GM13976 (cell line): ENCODE results near the gene BLOC1S3.
A peak's percentile ranks its signal among the peaks of the same experiment; 100 is the strongest.

Source experiments
- DNase-seq: peaks from one replicate; pipeline ENCODE4 v3.0.0; 2012; ENCODE audit warnings: low spot score
- in situ Hi-C: fragments of 300-500 bp; cut with MboI; formaldehyde crosslinking; loops from one replicate; pipeline ENCODE4 v1.12.0; 2022; ENCODE audit warnings: low sequenced_read_pairs, mixed read lengths, inconsistent platforms; ENCODE audit not compliant: unreplicated experiment
- TF ChIP-seq, protein P1 (sequence below): IDR thresholded peaks from 2 replicates; pipeline ENCODE4 v1.5.1; 2012; ENCODE audit warnings: borderline replicate concordance, mild to moderate bottlenecking; ENCODE audit not compliant: insufficient read depth; ENCODE audit errors: extremely low read depth, missing control alignments, control extremely low read depth

The BLOC1S3 gene

DNA sequence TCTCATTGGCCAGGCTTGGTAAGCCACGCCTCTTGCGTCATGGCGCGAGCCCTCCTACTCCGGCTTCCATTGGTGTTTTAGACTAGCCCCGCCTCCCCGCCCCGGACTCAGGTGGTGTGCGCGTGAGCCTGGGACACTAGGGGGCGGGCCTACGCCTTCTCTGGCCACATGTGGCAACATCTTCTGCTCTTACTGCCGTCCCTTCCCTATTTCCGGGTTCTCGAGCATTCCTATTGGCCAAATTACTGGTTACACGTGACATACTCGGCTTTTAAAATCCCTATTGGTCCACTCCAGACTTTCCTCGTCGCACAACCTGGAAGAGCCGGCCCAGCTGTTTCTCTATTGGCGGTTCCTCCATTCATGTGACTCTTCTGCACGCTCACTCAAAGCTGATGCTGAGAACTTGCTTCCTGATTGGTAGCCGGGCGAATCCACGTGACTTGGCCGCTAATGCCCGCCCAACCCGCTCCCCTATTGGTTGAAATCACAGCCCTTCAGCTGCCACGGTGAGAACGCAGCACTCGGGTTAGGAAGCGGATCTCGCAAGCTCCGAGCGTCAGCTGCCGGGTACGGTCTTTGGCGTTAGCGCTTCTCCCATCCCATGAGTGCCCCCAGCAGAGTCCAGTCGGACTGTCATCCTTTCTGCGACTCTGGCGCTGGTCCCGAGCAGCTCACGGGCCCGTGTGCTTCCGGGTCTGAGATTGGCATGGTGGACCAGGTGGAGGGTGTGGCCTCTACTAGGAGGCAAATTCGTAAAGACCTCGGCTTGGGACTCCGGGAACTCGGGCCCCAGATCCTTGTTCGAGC, at the start of gene BLOC1S3:
BLOC1S3 (plus strand) TSS at position 523 of the 810 bp plus-strand sequence. CDS start 513 bp downstream, outside the sequence.
- in situ Hi-C loops, result no loop called here
- DNase-seq, result peak; percentile 98
- TF ChIP-seq, protein P1, sequence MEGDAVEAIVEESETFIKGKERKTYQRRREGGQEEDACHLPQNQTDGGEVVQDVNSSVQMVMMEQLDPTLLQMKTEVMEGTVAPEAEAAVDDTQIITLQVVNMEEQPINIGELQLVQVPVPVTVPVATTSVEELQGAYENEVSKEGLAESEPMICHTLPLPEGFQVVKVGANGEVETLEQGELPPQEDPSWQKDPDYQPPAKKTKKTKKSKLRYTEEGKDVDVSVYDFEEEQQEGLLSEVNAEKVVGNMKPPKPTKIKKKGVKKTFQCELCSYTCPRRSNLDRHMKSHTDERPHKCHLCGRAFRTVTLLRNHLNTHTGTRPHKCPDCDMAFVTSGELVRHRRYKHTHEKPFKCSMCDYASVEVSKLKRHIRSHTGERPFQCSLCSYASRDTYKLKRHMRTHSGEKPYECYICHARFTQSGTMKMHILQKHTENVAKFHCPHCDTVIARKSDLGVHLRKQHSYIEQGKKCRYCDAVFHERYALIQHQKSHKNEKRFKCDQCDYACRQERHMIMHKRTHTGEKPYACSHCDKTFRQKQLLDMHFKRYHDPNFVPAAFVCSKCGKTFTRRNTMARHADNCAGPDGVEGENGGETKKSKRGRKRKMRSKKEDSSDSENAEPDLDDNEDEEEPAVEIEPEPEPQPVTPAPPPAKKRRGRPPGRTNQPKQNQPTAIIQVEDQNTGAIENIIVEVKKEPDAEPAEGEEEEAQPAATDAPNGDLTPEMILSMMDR, result peak; percentile 8

GRCh38 chr19:45128806-45129205, 49.8 kb upstream of the BLOC1S3 start:
- TF ChIP-seq, protein P1, result no peak
- in situ Hi-C loops, result no loop called here
- DNase-seq, result no peak

DNA sequence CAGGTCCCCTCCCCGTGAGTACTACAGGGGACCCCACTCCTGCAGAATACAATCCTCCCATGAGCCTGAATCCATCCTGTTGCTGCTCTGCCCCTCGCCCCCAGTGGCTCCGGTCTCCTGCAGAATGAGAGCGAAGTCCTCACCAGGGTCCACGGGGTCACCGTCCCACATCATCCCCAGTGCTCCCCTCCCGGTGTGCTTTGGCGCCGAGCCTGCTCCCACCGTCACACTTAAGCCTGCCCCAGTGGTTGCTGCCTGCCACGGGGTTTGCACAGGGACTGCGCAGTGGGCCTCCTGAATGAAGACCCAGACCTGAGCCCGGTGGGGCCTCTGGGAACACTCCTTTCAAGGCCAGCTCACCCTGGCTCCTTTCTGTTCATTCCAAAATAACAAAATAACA, 48.3 kb upstream of the BLOC1S3 start:
- DNase-seq, result no peak
- in situ Hi-C loops, result no loop called here
- TF ChIP-seq, protein P1, result no peak

DNA sequence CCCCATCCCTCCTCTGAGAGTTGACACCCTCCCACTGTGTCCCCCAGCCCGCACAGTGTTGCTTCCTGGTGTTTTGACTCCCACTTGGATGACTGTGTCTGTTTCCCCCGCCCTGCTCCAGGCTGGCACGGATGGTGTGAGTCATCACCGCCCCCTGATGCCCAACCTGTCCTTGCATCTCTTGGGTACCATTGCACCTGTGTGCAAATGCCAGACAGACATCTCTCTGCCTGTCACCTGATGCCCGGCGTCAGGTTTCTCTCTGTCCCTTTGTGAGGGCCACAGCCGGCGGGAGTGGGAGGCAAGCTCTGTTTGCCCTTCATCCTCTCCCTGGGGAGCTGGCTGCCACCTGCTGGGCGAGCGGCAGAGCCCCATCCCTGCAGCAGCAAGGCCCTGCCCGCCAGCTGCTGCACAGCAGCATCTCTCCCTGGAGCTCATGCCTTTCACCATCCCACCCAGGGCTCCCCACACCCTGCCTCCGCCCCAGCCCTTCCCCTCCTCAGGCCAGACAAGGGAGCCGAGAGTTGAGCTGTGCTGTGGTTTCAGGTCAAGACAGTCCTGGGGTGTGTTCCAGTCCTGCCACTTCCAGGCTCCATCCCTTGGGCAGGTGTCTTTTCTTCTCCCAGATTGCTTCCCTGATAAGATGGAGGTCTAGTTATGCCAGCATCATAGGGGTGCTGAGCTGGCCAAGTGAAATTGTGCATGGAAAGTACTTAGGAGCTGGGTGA, 47.5 kb upstream of the BLOC1S3 start:
- DNase-seq, result no peak
- in situ Hi-C loops, result no loop called here
- TF ChIP-seq, protein P1, result peak; percentile 43

- no peak for DNase-seq
- in situ Hi-C loops, result no loop called here
- TF ChIP-seq, protein P1, result no peak
These were observed 44.9 kb upstream of the BLOC1S3 start for GRCh38 chr19:45133661-45134060.

DNA sequence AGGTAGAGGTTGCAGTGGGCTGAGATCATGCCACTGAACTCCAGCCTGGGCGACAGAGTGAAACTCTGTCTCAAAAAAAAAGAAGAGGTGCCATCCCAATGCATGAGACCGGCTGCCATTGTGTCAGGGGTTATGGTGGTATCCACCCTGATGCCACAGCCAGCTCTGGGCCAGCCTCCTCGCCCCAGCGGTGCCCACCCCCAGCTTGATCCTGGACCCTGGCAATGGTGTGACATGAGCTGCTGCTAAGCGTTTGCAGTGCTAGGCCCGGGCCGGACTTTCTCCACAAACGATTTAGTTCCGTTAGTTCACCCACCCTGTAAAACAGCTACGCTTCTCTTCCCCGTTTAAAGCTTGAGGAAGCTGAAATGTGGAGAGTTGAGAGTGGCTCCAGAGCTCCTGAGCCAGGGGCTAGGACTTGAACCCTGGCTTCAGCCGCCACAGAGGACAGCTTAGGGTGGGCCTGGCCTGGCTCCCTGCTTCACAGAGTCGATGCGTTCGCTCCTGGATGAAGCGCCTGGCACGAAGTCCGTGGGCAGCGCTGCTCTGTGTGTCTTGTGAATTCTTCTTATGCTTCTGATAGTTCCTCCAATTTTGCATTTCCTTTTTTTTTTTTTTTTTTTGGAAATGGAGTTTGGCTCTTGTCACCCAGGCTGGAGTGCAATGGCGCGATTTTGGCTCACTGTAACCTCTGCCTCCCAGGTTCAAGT, 43.3 kb upstream of the BLOC1S3 start:
- TF ChIP-seq, protein P1, result no peak
- DNase-seq, result no peak
- in situ Hi-C loops, result no loop called here
